ENCODE data around the gene MAGI2. TPM values are rescaled to one million over a fixed set of nuclear protein-coding genes. Genes with fewer than 3 reads are reported as not detected.

MAGI2 gene
- total RNA-seq, 2 experiments from 2014 or later, result 0.05 to 0.12 TPM

- ATAC-seq (peak; percentile 23), DNase-seq (no peak)
- CTCF ChIA-PET, result no interaction called here
- Mint-ChIP-seq H3K36me3 (ENCODE audit: low read depth) (no peaks in the 10 kb centered on the region), H3K9me3 (ENCODE audit: low read depth) (peaks cover 2% of the 10 kb centered on the region), H3K4me1 (no peaks in the 10 kb centered on the region), H3K4me3 (no peak overlapping the region), H3K27me3 (peaks cover 17% of the 10 kb centered on the region), H3K27ac (no peak overlapping the region)
- POLR2A ChIA-PET, result no interaction called here
- intact Hi-C loops (cut with DNase I, micrococcal nuclease), result no loop called here
These were observed 1353.6 kb downstream of the MAGI2 start for GRCh38 chr7:78099715-78100394.

- ChIA-PET POLR2A (no interaction called here), CTCF (no interaction called here)
- H3K27me3 Mint-ChIP-seq, result peaks cover 21% of the 10 kb centered on the region
- intact Hi-C loops (cut with DNase I, micrococcal nuclease), result no loop called here
- H3K27ac Mint-ChIP-seq, result no peak overlapping the region
- ATAC-seq (no peak), DNase-seq (no peak)
- no peaks in the 10 kb centered on the region for H3K4me1 Mint-ChIP-seq
- no peaks in the 10 kb centered on the region for H3K36me3 Mint-ChIP-seq (ENCODE audit: low read depth)
- no peak overlapping the region for H3K4me3 Mint-ChIP-seq
- H3K9me3 Mint-ChIP-seq (ENCODE audit: low read depth), result peaks cover 2% of the 10 kb centered on the region
These were observed 1357.9 kb downstream of the MAGI2 start for GRCh38 chr7:78095549-78095948.

GRCh38 chr7:78092331-78092730 lies 1361.1 kb downstream of the MAGI2 start:
- intact Hi-C loops (cut with DNase I, micrococcal nuclease), result no loop called here
- CTCF ChIA-PET, result interaction anchor here (0.7 kb wide), 1 partner anchor 73 kb away, joined by 3 read pairs; no protein-coding TSS in a partner anchor

GRCh38 chr7:78090616-78091015 lies 1362.9 kb downstream of the MAGI2 start:
- POLR2A ChIA-PET, result no interaction called here
- ATAC-seq (no peak), DNase-seq (no peak)
- CTCF ChIA-PET, result no interaction called here
- Mint-ChIP-seq H3K9me3 (ENCODE audit: low read depth) (no peaks in the 10 kb centered on the region), H3K27ac (no peak overlapping the region), H3K36me3 (ENCODE audit: low read depth) (no peaks in the 10 kb centered on the region), H3K4me1 (no peaks in the 10 kb centered on the region), H3K4me3 (no peak overlapping the region), H3K27me3 (peaks cover 13% of the 10 kb centered on the region)
- intact Hi-C loops (cut with DNase I, micrococcal nuclease), result no loop called here

More at GRCh38 chr7:78092331-78092730, 1361.1 kb downstream of the MAGI2 start:
- Mint-ChIP-seq H3K36me3 (ENCODE audit: low read depth) (no peaks in the 10 kb centered on the region), H3K9me3 (ENCODE audit: low read depth) (peaks cover 2% of the 10 kb centered on the region), H3K27ac (no peak overlapping the region), H3K4me1 (no peaks in the 10 kb centered on the region), H3K27me3 (peaks cover 22% of the 10 kb centered on the region), H3K4me3 (no peak overlapping the region)
- no peak for DNase-seq
- ATAC-seq, result no peak
- POLR2A ChIA-PET, result no interaction called here

- H3K27ac Mint-ChIP-seq, result no peak overlapping the region
- H3K36me3 Mint-ChIP-seq (ENCODE audit: low read depth), result no peaks in the 10 kb centered on the region
- H3K9me3 Mint-ChIP-seq (ENCODE audit: low read depth), result no peaks in the 10 kb centered on the region
- no peak for ATAC-seq
- ChIA-PET POLR2A (no interaction called here), CTCF (no interaction called here)
- intact Hi-C loops (cut with DNase I, micrococcal nuclease), result no loop called here
- no peak for DNase-seq
- H3K27me3 Mint-ChIP-seq, result peaks cover 13% of the 10 kb centered on the region
- no peaks in the 10 kb centered on the region for H3K4me1 Mint-ChIP-seq
- H3K4me3 Mint-ChIP-seq, result no peak overlapping the region
These were observed 1369.9 kb downstream of the MAGI2 start for GRCh38 chr7:78083476-78084120.

GRCh38 chr7:78082556-78082955 lies 1370.9 kb downstream of the MAGI2 start:
- no peaks in the 10 kb centered on the region for H3K4me1 Mint-ChIP-seq
- no peak overlapping the region for H3K4me3 Mint-ChIP-seq
- DNase-seq, result no peak
- ChIA-PET CTCF (no interaction called here), POLR2A (no interaction called here)
- H3K9me3 Mint-ChIP-seq (ENCODE audit: low read depth), result no peaks in the 10 kb centered on the region
- ATAC-seq, result no peak
- intact Hi-C loops (cut with DNase I, micrococcal nuclease), result no loop called here
- H3K27me3 Mint-ChIP-seq, result peaks cover 14% of the 10 kb centered on the region
- H3K27ac Mint-ChIP-seq, result no peak overlapping the region
- no peaks in the 10 kb centered on the region for H3K36me3 Mint-ChIP-seq (ENCODE audit: low read depth)

- Mint-ChIP-seq H3K27ac (no peak overlapping the region), H3K4me1 (no peaks in the 10 kb centered on the region), H3K27me3 (peaks cover 13% of the 10 kb centered on the region), H3K4me3 (no peak overlapping the region), H3K36me3 (ENCODE audit: low read depth) (no peaks in the 10 kb centered on the region), H3K9me3 (ENCODE audit: low read depth) (no peaks in the 10 kb centered on the region)
- DNase-seq (no peak), ATAC-seq (no peak)
- CTCF ChIA-PET, result no interaction called here
- POLR2A ChIA-PET, result no interaction called here
- intact Hi-C loops (cut with DNase I, micrococcal nuclease), result no loop called here
These were observed 1371.6 kb downstream of the MAGI2 start for GRCh38 chr7:78081888-78082287.

GRCh38 chr7:78081344-78081743 lies 1372.1 kb downstream of the MAGI2 start:
- DNase-seq, result no peak
- no peaks in the 10 kb centered on the region for H3K36me3 Mint-ChIP-seq (ENCODE audit: low read depth)
- intact Hi-C loops (cut with DNase I, micrococcal nuclease), result no loop called here
- no peak overlapping the region for H3K27ac Mint-ChIP-seq
- ChIA-PET CTCF (no interaction called here), POLR2A (no interaction called here)
- H3K4me3 Mint-ChIP-seq, result no peak overlapping the region
- peaks cover 13% of the 10 kb centered on the region for H3K27me3 Mint-ChIP-seq
- no peak for ATAC-seq
- H3K4me1 Mint-ChIP-seq, result no peaks in the 10 kb centered on the region
- no peaks in the 10 kb centered on the region for H3K9me3 Mint-ChIP-seq (ENCODE audit: low read depth)

GRCh38 chr7:78080811-78081210 lies 1372.7 kb downstream of the MAGI2 start:
- H3K4me1 Mint-ChIP-seq, result no peaks in the 10 kb centered on the region
- POLR2A ChIA-PET, result no interaction called here
- peaks cover 13% of the 10 kb centered on the region for H3K27me3 Mint-ChIP-seq
- H3K36me3 Mint-ChIP-seq (ENCODE audit: low read depth), result no peaks in the 10 kb centered on the region
- no peak overlapping the region for H3K4me3 Mint-ChIP-seq
- CTCF ChIA-PET, result interaction anchor here (1.3 kb wide), 1 partner anchor 23 kb away, joined by 3 read pairs; no protein-coding TSS in a partner anchor
- H3K9me3 Mint-ChIP-seq (ENCODE audit: low read depth), result no peaks in the 10 kb centered on the region
- DNase-seq (no peak), ATAC-seq (no peak)
- intact Hi-C loops (cut with DNase I, micrococcal nuclease), result no loop called here
- H3K27ac Mint-ChIP-seq, result no peak overlapping the region

GRCh38 chr7:78080241-78080640 lies 1373.2 kb downstream of the MAGI2 start:
- CTCF ChIA-PET, result interaction anchor here (1.3 kb wide), 1 partner anchor 23 kb away, joined by 3 read pairs; no protein-coding TSS in a partner anchor
- no peak overlapping the region for H3K27ac Mint-ChIP-seq
- no peaks in the 10 kb centered on the region for H3K4me1 Mint-ChIP-seq

GRCh38 chr7:78074713-78075112 lies 1378.8 kb downstream of the MAGI2 start:
- Mint-ChIP-seq H3K27me3 (peaks cover 8% of the 10 kb centered on the region), H3K27ac (no peak overlapping the region), H3K9me3 (ENCODE audit: low read depth) (no peaks in the 10 kb centered on the region), H3K4me3 (no peak overlapping the region), H3K36me3 (ENCODE audit: low read depth) (no peaks in the 10 kb centered on the region), H3K4me1 (no peaks in the 10 kb centered on the region)
- ATAC-seq (no peak), DNase-seq (no peak)
- intact Hi-C loops (cut with DNase I, micrococcal nuclease), result no loop called here
- ChIA-PET CTCF (no interaction called here), POLR2A (no interaction called here)

More at GRCh38 chr7:78080241-78080640, 1373.2 kb downstream of the MAGI2 start:
- no peak overlapping the region for H3K4me3 Mint-ChIP-seq
- no peaks in the 10 kb centered on the region for H3K9me3 Mint-ChIP-seq (ENCODE audit: low read depth)
- no peaks in the 10 kb centered on the region for H3K36me3 Mint-ChIP-seq (ENCODE audit: low read depth)
- ATAC-seq, result no peak
- intact Hi-C loops (cut with DNase I, micrococcal nuclease), result no loop called here
- peaks cover 13% of the 10 kb centered on the region for H3K27me3 Mint-ChIP-seq
- POLR2A ChIA-PET, result interaction anchor here (0.5 kb wide), 1 partner anchor 369 kb away, joined by 4 read pairs; no protein-coding TSS in a partner anchor
- DNase-seq, result no peak

GRCh38 chr7:78073609-78074382 lies 1379.7 kb downstream of the MAGI2 start:
- no peaks in the 10 kb centered on the region for H3K36me3 Mint-ChIP-seq (ENCODE audit: low read depth)
- no peak for ATAC-seq
- no peak overlapping the region for H3K4me3 Mint-ChIP-seq
- no peaks in the 10 kb centered on the region for H3K4me1 Mint-ChIP-seq
- peaks cover 6% of the 10 kb centered on the region for H3K27me3 Mint-ChIP-seq
- POLR2A ChIA-PET, result no interaction called here
- intact Hi-C loops (cut with DNase I, micrococcal nuclease), result no loop called here
- CTCF ChIA-PET, result no interaction called here
- no peak overlapping the region for H3K27ac Mint-ChIP-seq
- H3K9me3 Mint-ChIP-seq (ENCODE audit: low read depth), result no peaks in the 10 kb centered on the region
- DNase-seq, result no peak

Data from activated CD4-positive, alpha-beta T cell treated with anti-CD3 and anti-CD28 coated beads for 36 hours (primary cell).